OCI-LY1 (cell line): ENCODE results near the gene BRME1.

ENCODE experiments used
- H2AFZ ChIP-seq: fragments of 200-600 bp; sonication (generic), shearing (Covaris generic); 2 replicates; pipeline ENCODE4 v1.6.0; 2014; ENCODE audit warnings: antibody characterized with exemption, mild to moderate bottlenecking, low read length
- H3F3A ChIP-seq: fragments of 200-600 bp; sonication (generic), shearing (Covaris generic); 2 replicates; pipeline ENCODE4 v1.6.0; 2014; ENCODE audit warnings: mild to moderate bottlenecking, antibody characterized with exemption, low read length, moderate library complexity; ENCODE audit not compliant: insufficient read depth
- H3K27ac ChIP-seq: fragments of 200-600 bp; sonication (generic); 2 replicates; pipeline ENCODE4 v1.5.1; 2014; ENCODE audit warnings: low read length, mixed run types, mild to moderate bottlenecking, low read depth; ENCODE audit not compliant: poor library complexity, severe bottlenecking
- H3K27me3 ChIP-seq: fragments of 200-600 bp; sonication (generic); 2 replicates; pipeline ENCODE4 v1.6.0; 2014; ENCODE audit warnings: antibody characterized with exemption, mild to moderate bottlenecking, low read length, moderate library complexity; ENCODE audit not compliant: insufficient read depth
- H3K36me3 ChIP-seq: fragments of 200-600 bp; sonication (generic); 2 replicates; pipeline ENCODE4 v1.6.1; 2014; ENCODE audit warnings: mild to moderate bottlenecking, antibody characterized with exemption, low read length, moderate library complexity, mixed read lengths; ENCODE audit not compliant: insufficient read depth
- H3K4me1 ChIP-seq: fragments of 200-600 bp; sonication (generic); 2 replicates; pipeline ENCODE4 v1.5.1; 2014; ENCODE audit warnings: mild to moderate bottlenecking, low read length, moderate library complexity; ENCODE audit not compliant: insufficient read depth, severe bottlenecking
- H3K4me2 ChIP-seq: fragments of 200-600 bp; sonication (generic), shearing (Covaris generic); 2 replicates; pipeline ENCODE4 v1.6.1; 2014; ENCODE audit warnings: low read length
- H3K4me3 ChIP-seq: fragments of 200-600 bp; sonication (generic); 2 replicates; pipeline ENCODE4 v1.5.1; 2014; ENCODE audit warnings: low read length, low read depth, mild to moderate bottlenecking, mixed read lengths; ENCODE audit not compliant: poor library complexity, severe bottlenecking
- H3K79me2 ChIP-seq: fragments of 200-600 bp; shearing (Covaris generic); 2 replicates; pipeline ENCODE4 v1.6.1; 2016; ENCODE audit warnings: mixed run types, low read length, mixed read lengths; ENCODE audit not compliant: insufficient read depth
- H3K9ac ChIP-seq: fragments of 200-600 bp; sonication (generic), shearing (Covaris generic); 2 replicates; pipeline ENCODE4 v1.6.1; 2014; ENCODE audit warnings: mild to moderate bottlenecking, low read length, mixed read lengths
- H3K9me2 ChIP-seq: fragments of 200-600 bp; sonication (generic), shearing (Covaris generic); 2 replicates; pipeline ENCODE4 v1.6.1; 2014; ENCODE audit warnings: low read depth, mild to moderate bottlenecking, low read length, mixed read lengths
- H3K9me3 ChIP-seq: fragments of 200-600 bp; shearing (Covaris generic); 2 replicates; pipeline ENCODE4 v1.6.1; 2014; ENCODE audit warnings: low read length, mixed read lengths
- H4K20me1 ChIP-seq: fragments of 200-600 bp; sonication (generic), shearing (Covaris generic); 2 replicates; pipeline ENCODE4 v1.6.0; 2016; ENCODE audit warnings: mild to moderate bottlenecking, low read length; ENCODE audit not compliant: insufficient read depth
- EZH2 ChIP-seq: fragments of 200-600 bp; sonication (generic), shearing (Covaris generic); IDR thresholded peaks from 2 replicates; pipeline ENCODE4 v1.8.0; 2017; ENCODE audit warnings: borderline replicate concordance, mixed run types, mild to moderate bottlenecking, antibody characterized with exemption, low read length, moderate library complexity, mixed read lengths
- TF ChIP-seq, protein P1 (sequence below): fragments of 200-600 bp; sonication (generic), shearing (Covaris generic); IDR thresholded peaks from 2 replicates; pipeline ENCODE4 v1.5.1; 2017; ENCODE audit warnings: mild to moderate bottlenecking, antibody characterized with exemption, low read length, moderate library complexity, mixed read lengths

The BRME1 gene

DNA sequence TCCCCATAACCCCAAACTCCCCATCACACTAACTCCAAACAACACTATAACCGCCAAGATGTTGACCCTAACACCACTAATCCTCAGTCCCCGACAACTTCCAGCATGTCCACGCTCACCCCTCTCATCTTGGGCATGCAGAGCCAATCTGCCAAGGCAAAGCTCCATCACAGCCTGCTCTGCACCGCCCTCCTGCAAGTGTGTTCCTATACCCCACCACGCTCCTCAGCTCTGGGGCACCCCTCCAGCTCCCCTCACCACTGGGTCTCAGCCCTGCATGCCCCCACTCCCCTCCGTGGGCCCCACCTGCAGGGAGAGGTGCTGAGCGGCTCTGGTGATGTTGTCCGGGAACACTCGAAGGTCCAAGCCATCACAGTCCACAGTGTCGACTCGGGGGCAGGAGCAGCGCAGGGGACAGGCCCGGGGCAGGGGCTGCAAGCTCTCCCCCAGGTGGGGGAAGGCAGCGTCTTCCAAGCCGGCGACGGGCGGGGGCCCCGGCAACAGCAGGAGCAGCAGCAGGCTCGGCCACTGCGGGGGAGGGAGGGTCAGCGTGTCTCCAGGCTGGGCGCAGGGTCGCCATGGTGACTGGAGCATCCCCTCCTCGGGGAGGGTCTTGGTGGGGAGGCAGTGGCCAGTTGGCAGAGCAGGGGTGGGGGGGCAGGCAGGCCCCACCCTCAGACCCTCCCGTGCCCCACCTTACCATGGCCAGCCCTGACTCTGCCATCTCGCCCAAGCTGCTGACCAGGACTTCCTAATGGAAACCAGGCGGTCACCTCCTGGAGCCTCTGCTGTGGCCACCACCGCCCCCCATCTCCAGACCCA, 31.8 kb upstream of the BRME1 start:
- Histone ChIP-seq H2AFZ (no peak overlapping the region), H3K9me3 (0 out of 2 replicates have a peak, but pooled peaks cover 3% of the 10 kb centered on the region), H3K9ac (no peak overlapping the region), H3F3A (no peaks in the 10 kb centered on the region), H3K27ac (no peak overlapping the region), H3K4me2 (no peak overlapping the region), H3K79me2 (no peaks in the 10 kb centered on the region), H3K9me2 (no peaks in the 10 kb centered on the region), H4K20me1 (no peaks in the 10 kb centered on the region), H3K4me3 (no peak overlapping the region), H3K4me1 (no peaks in the 10 kb centered on the region), H3K36me3 (peaks cover 4% of the 10 kb centered on the region; the same call in 1 of the 2 replicates), H3K27me3 (peaks cover 5% of the 10 kb centered on the region; the same call in 1 of the 2 replicates)
- TF ChIP-seq EZH2, result no peak

DNA sequence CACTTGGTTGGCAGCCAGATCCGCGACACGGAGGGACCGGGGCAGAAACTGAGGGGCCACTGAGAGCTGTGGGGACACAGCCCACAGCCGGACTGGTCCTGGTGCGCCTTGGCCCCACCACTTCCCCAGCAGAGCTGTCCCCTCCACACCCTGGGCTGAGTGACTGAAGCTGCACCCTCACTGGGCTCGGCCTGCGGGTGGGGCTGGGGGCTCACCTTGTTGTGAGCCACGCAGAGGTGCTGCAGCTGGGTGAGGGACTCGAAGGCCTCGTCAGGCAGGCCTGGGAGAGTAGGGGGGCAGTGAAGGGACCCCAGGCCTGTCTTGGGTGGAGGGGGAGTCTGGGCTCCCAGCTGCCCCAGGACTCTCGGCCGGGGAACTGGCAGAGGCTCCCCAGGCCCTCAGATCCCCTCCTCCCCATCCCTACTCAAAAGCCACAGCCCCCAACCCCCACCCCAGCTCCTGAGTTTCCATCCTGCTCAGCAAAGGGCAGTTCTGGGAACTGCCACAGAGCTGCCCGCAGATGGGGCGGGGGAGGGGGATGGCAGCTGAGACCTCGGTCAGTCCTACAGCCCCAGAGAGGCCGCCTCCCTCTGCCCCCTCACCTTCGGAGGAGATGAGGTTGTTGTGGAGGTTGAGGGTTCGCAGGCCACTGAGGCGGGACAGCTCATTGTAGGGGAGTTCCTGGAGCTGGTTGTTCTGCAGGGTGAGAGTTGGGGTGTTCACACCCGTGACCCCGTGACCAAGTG, 30.0 kb upstream of the BRME1 start:
- no peaks in the 10 kb centered on the region for H3K27me3 ChIP-seq
- H3K27ac ChIP-seq, result no peak overlapping the region
- H3K36me3 ChIP-seq, result peaks cover 5% of the 10 kb centered on the region; the same call in 1 of the 2 replicates
- H3K9me2 ChIP-seq, result no peaks in the 10 kb centered on the region
- no peak overlapping the region for H3K4me3 ChIP-seq
- no peaks in the 10 kb centered on the region for H4K20me1 ChIP-seq
- no peaks in the 10 kb centered on the region for H3K9me3 ChIP-seq
- no peaks in the 10 kb centered on the region for H3F3A ChIP-seq
- no peak overlapping the region for H3K4me2 ChIP-seq
- TF ChIP-seq, protein P1, sequence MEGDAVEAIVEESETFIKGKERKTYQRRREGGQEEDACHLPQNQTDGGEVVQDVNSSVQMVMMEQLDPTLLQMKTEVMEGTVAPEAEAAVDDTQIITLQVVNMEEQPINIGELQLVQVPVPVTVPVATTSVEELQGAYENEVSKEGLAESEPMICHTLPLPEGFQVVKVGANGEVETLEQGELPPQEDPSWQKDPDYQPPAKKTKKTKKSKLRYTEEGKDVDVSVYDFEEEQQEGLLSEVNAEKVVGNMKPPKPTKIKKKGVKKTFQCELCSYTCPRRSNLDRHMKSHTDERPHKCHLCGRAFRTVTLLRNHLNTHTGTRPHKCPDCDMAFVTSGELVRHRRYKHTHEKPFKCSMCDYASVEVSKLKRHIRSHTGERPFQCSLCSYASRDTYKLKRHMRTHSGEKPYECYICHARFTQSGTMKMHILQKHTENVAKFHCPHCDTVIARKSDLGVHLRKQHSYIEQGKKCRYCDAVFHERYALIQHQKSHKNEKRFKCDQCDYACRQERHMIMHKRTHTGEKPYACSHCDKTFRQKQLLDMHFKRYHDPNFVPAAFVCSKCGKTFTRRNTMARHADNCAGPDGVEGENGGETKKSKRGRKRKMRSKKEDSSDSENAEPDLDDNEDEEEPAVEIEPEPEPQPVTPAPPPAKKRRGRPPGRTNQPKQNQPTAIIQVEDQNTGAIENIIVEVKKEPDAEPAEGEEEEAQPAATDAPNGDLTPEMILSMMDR, result no peak
- no peak for TF ChIP-seq EZH2
- H3K9ac ChIP-seq, result no peak overlapping the region
- H3K4me1 ChIP-seq, result no peaks in the 10 kb centered on the region
- H2AFZ ChIP-seq, result no peak overlapping the region
- H3K79me2 ChIP-seq, result no peaks in the 10 kb centered on the region

DNA sequence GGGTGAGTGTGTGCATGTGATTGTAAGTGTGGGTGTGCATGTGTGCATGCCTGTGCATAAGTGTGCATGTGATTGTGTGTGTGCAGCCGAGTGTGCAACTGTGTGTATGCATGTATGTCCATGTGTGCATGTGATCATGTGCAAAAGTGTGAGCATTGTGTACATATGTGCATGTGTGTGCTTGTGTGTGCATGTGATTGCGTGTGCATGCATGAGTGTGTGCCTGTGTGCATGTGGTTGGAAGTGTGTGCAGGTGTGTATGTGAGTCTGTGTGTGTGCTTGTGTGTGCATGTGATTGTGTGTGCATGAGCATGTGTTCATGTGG, 28.8 kb upstream of the BRME1 start:
- Histone ChIP-seq H2AFZ (no peak overlapping the region), H3F3A (no peaks in the 10 kb centered on the region), H3K4me2 (no peak overlapping the region), H3K27ac (no peak overlapping the region), H3K9me2 (no peaks in the 10 kb centered on the region), H3K9ac (no peak overlapping the region), H3K4me3 (no peak overlapping the region), H3K27me3 (no peaks in the 10 kb centered on the region), H3K4me1 (no peaks in the 10 kb centered on the region), H3K79me2 (no peaks in the 10 kb centered on the region), H3K9me3 (no peaks in the 10 kb centered on the region), H3K36me3 (peaks cover 13% of the 10 kb centered on the region; the same call in 1 of the 2 replicates), H4K20me1 (no peaks in the 10 kb centered on the region)
- TF ChIP-seq EZH2, result no peak
- TF ChIP-seq, protein P1, result no peak
